Measurements from ENCODE around the gene FAM227B. TPM values are rescaled to one million over a fixed set of nuclear protein-coding genes. Genes with fewer than 3 reads are reported as not detected.

FAM227B gene
- total RNA-seq, 1 donor from 2014 or later, result 2.1 TPM

DNA sequence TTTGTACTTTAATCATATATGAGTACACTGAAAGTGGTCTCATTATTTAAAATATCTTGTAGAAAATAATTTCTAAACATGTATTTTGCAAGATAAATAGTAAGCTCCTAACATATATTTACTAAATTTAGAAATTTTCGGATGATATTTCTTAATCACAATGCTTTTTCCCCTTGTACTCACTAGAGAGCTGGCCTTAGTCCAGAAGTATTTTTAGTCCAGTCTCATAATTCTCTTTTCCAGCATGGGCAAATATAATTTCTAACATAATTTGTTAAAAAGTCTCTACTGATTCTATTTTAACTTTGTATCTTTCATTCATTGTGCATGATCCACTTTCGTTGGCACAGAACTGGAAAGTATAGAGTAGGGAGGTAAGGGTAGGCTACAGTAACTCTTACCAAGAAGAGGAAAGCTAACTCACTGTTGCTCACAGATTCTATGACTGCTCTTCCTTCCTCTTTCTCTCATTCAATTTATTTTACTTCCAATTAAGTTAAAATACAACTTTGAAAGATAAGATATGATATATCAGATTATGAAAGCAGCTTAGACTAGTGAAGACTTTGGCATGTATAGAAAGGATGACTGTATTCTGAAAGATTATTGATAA, 158.3 kb downstream of the FAM227B start:
- FAIRE-seq (no peak), DNase-seq (ENCODE audit: low read depth) (no peak)
- no peaks in the 10 kb centered on the region for H3K27me3 ChIP-seq (ENCODE audit: control insufficient read depth, insufficient read depth, low read length)
- no peak overlapping the region for H3K4me3 ChIP-seq (ENCODE audit: low read depth, low read length)
- H3K36me3 ChIP-seq (ENCODE audit: control insufficient read depth, insufficient read depth, low read length), result no peaks in the 10 kb centered on the region
- TF ChIP-seq, protein P1, sequence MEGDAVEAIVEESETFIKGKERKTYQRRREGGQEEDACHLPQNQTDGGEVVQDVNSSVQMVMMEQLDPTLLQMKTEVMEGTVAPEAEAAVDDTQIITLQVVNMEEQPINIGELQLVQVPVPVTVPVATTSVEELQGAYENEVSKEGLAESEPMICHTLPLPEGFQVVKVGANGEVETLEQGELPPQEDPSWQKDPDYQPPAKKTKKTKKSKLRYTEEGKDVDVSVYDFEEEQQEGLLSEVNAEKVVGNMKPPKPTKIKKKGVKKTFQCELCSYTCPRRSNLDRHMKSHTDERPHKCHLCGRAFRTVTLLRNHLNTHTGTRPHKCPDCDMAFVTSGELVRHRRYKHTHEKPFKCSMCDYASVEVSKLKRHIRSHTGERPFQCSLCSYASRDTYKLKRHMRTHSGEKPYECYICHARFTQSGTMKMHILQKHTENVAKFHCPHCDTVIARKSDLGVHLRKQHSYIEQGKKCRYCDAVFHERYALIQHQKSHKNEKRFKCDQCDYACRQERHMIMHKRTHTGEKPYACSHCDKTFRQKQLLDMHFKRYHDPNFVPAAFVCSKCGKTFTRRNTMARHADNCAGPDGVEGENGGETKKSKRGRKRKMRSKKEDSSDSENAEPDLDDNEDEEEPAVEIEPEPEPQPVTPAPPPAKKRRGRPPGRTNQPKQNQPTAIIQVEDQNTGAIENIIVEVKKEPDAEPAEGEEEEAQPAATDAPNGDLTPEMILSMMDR (IDR thresholded peaks at IDR 0.05; ENCODE audit: insufficient read depth, low read length, severe bottlenecking), result no peak

DNA sequence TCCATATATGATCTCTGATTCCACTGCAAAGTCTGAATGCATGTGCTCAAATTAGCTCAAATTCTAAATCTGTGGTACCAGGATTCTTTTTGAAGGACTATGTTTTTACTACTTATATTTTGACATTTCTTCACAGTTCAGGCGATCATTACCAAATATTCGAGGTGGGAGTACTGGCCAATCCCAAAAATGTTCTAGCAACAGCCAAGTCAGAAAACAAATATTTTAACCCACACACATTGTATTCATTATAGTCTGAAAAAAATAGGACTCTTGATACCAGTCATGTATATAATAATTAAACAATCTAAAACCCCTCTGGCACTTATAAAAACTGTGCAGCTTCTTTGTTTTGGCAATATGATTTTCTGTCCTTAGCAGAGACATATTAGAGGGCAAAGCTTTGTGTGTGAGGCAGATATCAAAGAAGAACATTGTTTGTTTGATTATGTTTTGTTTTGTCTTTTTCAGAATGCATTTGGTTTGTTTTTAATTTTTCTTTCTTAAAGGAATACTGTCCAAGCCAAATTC, 160.1 kb downstream of the FAM227B start:
- no peak overlapping the region for H3K4me3 ChIP-seq (ENCODE audit: low read depth, low read length)
- TF ChIP-seq, protein P1 (IDR thresholded peaks at IDR 0.05; ENCODE audit: insufficient read depth, low read length, severe bottlenecking), result no peak
- no peaks in the 10 kb centered on the region for H3K36me3 ChIP-seq (ENCODE audit: control insufficient read depth, insufficient read depth, low read length)
- H3K27me3 ChIP-seq (ENCODE audit: control insufficient read depth, insufficient read depth, low read length), result no peaks in the 10 kb centered on the region
- DNase-seq (ENCODE audit: low read depth) (no peak), FAIRE-seq (no peak)

DNA sequence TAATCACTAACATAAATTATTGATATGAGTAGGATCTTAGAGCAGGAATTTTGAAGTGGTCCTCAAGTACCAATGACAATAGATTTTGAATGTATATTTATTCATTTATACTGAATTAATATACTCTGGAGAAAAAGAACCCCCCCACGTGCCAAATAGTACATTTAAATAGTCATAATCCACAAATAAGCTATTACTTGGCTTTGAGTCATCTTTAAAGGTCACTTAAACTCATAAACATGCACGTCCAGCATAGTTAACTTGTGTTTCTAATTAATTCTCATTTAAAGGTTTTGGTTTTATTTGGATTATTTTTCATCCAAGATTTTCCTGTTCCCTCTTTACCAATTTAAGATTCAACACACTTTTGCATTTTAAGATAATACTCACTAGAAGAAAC, 162.5 kb downstream of the FAM227B start:
- no peaks in the 10 kb centered on the region for H3K36me3 ChIP-seq (ENCODE audit: control insufficient read depth, insufficient read depth, low read length)
- no peak for FAIRE-seq
- no peaks in the 10 kb centered on the region for H3K27me3 ChIP-seq (ENCODE audit: control insufficient read depth, insufficient read depth, low read length)
- H3K4me3 ChIP-seq (ENCODE audit: low read depth, low read length), result no peak overlapping the region
- no peak for DNase-seq (ENCODE audit: low read depth)
- TF ChIP-seq, protein P1 (IDR thresholded peaks at IDR 0.05; ENCODE audit: insufficient read depth, low read length, severe bottlenecking), result no peak

DNA sequence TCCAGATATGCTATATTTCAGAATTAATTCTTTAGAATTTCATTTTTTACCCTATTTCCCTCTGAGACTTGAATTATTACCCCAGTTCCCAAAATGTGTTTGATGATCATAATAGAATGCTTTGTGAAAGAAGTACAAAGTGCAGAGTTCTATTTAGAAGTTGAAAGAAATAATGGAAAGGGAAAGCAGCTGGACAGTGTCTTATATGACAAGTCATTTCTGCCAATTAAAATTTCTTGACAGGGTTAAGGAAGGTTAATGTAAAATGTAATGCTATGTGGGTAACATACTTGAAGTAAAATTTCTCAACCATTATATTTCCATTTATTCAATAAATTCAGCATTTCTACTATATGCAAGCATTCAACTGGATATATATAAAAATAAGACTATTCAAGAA, 164.5 kb downstream of the FAM227B start:
- Histone ChIP-seq H3K4me3 (ENCODE audit: low read depth, low read length) (no peak overlapping the region), H3K36me3 (ENCODE audit: control insufficient read depth, insufficient read depth, low read length) (no peaks in the 10 kb centered on the region), H3K27me3 (ENCODE audit: control insufficient read depth, insufficient read depth, low read length) (no peaks in the 10 kb centered on the region)
- TF ChIP-seq, protein P1 (IDR thresholded peaks at IDR 0.05; ENCODE audit: insufficient read depth, low read length, severe bottlenecking), result no peak
- FAIRE-seq (no peak), DNase-seq (ENCODE audit: low read depth) (no peak)

DNA sequence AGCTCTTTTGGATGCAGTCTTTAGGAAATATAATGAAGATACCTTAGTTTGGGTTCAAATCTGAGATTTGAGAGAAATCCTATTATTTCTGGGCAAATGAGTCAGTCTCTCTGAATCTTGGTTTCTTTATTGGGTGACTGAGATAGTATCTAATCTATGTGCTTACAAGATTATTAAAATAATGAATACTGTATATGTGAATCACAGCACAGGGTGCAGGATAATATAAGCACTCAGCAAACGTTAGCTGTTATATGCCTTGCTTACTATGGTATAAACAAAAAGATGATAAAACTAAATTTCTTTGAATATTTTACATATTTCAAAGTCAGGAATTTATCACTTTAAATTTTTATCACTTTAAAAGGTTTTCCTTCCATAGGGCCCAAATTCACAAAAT, 168.0 kb downstream of the FAM227B start:
- no peaks in the 10 kb centered on the region for H3K27me3 ChIP-seq (ENCODE audit: control insufficient read depth, insufficient read depth, low read length)
- H3K4me3 ChIP-seq (ENCODE audit: low read depth, low read length), result no peak overlapping the region
- no peak for DNase-seq (ENCODE audit: low read depth)
- TF ChIP-seq, protein P1 (IDR thresholded peaks at IDR 0.05; ENCODE audit: insufficient read depth, low read length, severe bottlenecking), result no peak
- FAIRE-seq, result no peak
- no peaks in the 10 kb centered on the region for H3K36me3 ChIP-seq (ENCODE audit: control insufficient read depth, insufficient read depth, low read length)

DNA sequence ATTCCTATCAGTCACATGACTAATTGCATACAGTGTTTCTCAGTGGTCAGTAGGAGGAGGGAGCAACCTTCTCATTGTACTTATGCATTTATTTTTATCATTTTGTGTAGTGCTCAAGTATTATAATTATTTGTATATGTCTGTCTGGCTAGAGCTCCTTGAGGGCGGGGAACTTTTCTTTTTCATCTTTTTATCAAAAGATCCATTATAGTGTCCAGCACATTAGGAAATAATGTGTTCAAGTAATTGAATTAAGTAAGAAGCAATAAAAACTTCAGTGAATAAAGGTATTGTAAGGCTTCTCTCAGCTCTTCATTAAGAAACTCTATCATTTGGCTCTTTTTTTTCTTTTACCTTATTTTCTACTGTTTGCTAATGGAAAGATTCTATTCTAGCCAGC, 178.8 kb downstream of the FAM227B start:
- Histone ChIP-seq H3K27me3 (ENCODE audit: control insufficient read depth, insufficient read depth, low read length) (no peaks in the 10 kb centered on the region), H3K36me3 (ENCODE audit: control insufficient read depth, insufficient read depth, low read length) (no peaks in the 10 kb centered on the region), H3K4me3 (ENCODE audit: low read depth, low read length) (no peak overlapping the region)
- DNase-seq (ENCODE audit: low read depth), result no peak
- TF ChIP-seq, protein P1 (IDR thresholded peaks at IDR 0.05; ENCODE audit: insufficient read depth, low read length, severe bottlenecking), result no peak
- no peak for FAIRE-seq
